Measurements from ENCODE around the gene SDC3. TPM values are rescaled to one million over a fixed set of nuclear protein-coding genes. Genes with fewer than 3 reads are reported as not detected.

Gene SDC3
- total RNA-seq, 4 donors from 2014 or later, result 47.1 to 78.9 (median 64.2) TPM

GRCh38 chr1:30898031-30898815 lies 10.3 kb downstream of the SDC3 start:
- Histone ChIP-seq H3K9me3 (no peaks in the 10 kb centered on the region), H3K36me3 (no peaks in the 10 kb centered on the region), H3K4me1 (peaks cover 0 to 88% (median 30%) of the 10 kb centered on the region in 4 donors), H3K27me3 (no peaks in the 10 kb centered on the region), H3K4me3 (no peak overlapping the region), H3K27ac (peak overlapping the region in 2 of 4 donors; percentile 88)
- 85 to 93% methylated on average over 9 of the region's 10 CpGs for WGBS, 2 donors
- TF ChIP-seq POLR2A (IDR thresholded peaks at IDR 0.05) (no peak), EP300 (IDR thresholded peaks at IDR 0.05) (no peak)
- TF ChIP-seq, protein P1, sequence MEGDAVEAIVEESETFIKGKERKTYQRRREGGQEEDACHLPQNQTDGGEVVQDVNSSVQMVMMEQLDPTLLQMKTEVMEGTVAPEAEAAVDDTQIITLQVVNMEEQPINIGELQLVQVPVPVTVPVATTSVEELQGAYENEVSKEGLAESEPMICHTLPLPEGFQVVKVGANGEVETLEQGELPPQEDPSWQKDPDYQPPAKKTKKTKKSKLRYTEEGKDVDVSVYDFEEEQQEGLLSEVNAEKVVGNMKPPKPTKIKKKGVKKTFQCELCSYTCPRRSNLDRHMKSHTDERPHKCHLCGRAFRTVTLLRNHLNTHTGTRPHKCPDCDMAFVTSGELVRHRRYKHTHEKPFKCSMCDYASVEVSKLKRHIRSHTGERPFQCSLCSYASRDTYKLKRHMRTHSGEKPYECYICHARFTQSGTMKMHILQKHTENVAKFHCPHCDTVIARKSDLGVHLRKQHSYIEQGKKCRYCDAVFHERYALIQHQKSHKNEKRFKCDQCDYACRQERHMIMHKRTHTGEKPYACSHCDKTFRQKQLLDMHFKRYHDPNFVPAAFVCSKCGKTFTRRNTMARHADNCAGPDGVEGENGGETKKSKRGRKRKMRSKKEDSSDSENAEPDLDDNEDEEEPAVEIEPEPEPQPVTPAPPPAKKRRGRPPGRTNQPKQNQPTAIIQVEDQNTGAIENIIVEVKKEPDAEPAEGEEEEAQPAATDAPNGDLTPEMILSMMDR (IDR thresholded peaks at IDR 0.05), result no peak
- no peak for DNase-seq (ENCODE audit: low spot score in 2 of 2)

DNA sequence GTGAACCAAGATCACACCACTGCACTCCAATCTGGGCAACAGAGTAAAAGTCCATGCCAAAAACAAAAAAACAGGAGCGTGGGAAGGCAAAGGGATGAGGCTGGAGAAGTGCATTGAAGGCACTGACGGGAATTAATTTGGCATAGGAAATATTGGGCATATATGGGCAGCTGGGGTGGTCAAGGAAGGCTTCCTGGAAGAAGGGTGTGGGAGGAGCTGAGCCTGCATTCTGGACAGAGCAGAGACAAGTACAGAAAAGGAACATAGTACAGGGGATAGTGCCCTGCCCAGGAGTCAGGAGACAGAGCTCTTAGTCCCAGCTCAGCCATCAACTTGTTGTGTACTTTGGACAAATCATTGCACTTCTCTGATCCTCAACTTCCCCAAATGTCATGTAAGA lies 11.7 kb downstream of the SDC3 start:
- no peak for DNase-seq (ENCODE audit: low spot score in 2 of 2)
- no peaks in the 10 kb centered on the region for H3K9me3 ChIP-seq
- peak overlapping the region in 2 of 4 donors; percentile 80 to 88 for H3K27ac ChIP-seq
- H3K27me3 ChIP-seq, result no peaks in the 10 kb centered on the region
- whole genome bisulfite sequencing, 2 donors, result 87 to 95% methylated on average over 2 of the region's 2 CpGs
- no peak for TF ChIP-seq POLR2A (IDR thresholded peaks at IDR 0.05)
- TF ChIP-seq EP300 (IDR thresholded peaks at IDR 0.05), result no peak
- TF ChIP-seq, protein P1 (IDR thresholded peaks at IDR 0.05), result no peak
- H3K4me1 ChIP-seq, result peaks cover 0 to 88% (median 30%) of the 10 kb centered on the region in 4 donors
- no peak overlapping the region for H3K4me3 ChIP-seq
- H3K36me3 ChIP-seq, result no peaks in the 10 kb centered on the region

GRCh38 chr1:30895944-30896660 lies 12.5 kb downstream of the SDC3 start:
- Histone ChIP-seq H3K36me3 (no peaks in the 10 kb centered on the region), H3K27me3 (no peaks in the 10 kb centered on the region), H3K27ac (peak overlapping the region in 3 of 4 donors; percentile 29 to 88 (median 80)), H3K9me3 (no peaks in the 10 kb centered on the region), H3K4me3 (no peak overlapping the region), H3K4me1 (peaks cover 0 to 88% (median 27%) of the 10 kb centered on the region in 4 donors)
- no peak for DNase-seq (ENCODE audit: low spot score in 2 of 2)
- TF ChIP-seq POLR2A (IDR thresholded peaks at IDR 0.05), result no peak
- TF ChIP-seq EP300 (IDR thresholded peaks at IDR 0.05), result no peak
- TF ChIP-seq, protein P1 (IDR thresholded peaks at IDR 0.05), result no peak
- WGBS, 2 donors, result 46 to 49% methylated on average over 6 of the region's 6 CpGs

DNA sequence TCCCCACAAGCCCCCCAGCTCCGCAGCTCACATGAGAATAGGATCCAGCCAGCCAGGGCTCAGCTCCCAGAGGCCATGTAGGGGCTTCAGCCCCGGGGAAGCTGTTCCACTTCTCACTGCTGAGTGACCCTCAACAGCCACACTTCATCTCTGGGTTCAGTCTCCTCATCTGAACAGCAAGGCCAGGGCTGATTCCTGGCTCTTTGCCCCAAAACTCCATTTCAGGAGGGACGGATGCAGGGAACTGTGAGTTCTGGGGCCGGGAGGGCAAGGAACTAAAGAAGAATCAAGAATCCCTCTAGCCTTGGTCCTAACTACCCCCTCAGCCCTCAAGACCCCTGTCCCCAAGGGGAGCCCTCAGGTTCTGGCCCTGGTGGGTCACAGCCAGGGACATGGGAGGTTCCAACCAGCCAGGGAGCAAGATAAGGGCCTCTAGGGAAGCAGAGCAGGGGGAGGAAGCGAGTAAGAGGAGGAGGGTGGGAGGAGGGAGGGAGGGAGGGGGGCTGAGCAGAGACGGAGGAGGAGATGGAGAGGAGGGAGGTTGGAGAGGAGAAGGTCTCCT lies 13.1 kb downstream of the SDC3 start:
- no peaks in the 10 kb centered on the region for H3K27me3 ChIP-seq
- H3K4me1 ChIP-seq, result peaks cover 0 to 88% (median 27%) of the 10 kb centered on the region in 4 donors
- no peak for DNase-seq (ENCODE audit: low spot score in 2 of 2)
- WGBS, 2 donors, result 46 to 50% methylated on average over 5 to 6 of the region's 6 CpGs
- H3K27ac ChIP-seq, result peak overlapping the region in 3 of 4 donors; percentile 29 to 88 (median 80)
- H3K4me3 ChIP-seq, result no peak overlapping the region
- H3K36me3 ChIP-seq, result no peaks in the 10 kb centered on the region
- TF ChIP-seq POLR2A (IDR thresholded peaks at IDR 0.05), result no peak
- no peak for TF ChIP-seq EP300 (IDR thresholded peaks at IDR 0.05)
- TF ChIP-seq, protein P1 (IDR thresholded peaks at IDR 0.05), result no peak
- no peaks in the 10 kb centered on the region for H3K9me3 ChIP-seq
